HG02938 (cell line): ENCODE results near the gene POFUT2.

Experiments
- ATAC-seq: cut with Tn5 transposase; IDR thresholded peaks from one replicate; pipeline ENCODE4 v1.9.1; 2021; ENCODE audit warnings: mild to moderate bottlenecking, moderate library complexity; ENCODE audit not compliant: unreplicated experiment

Gene POFUT2

GRCh38 chr21:45299026-45299863 is 11.6 kb upstream of the POFUT2 start:
- ATAC-seq = no peak

GRCh38 chr21:45297869-45298268 is 10.2 kb upstream of the POFUT2 start:
- no peak for ATAC-seq

GRCh38 chr21:45297329-45297728 is 9.6 kb upstream of the POFUT2 start:
- no peak for ATAC-seq

- ATAC-seq = no peak
These were observed 8.9 kb upstream of the POFUT2 start for GRCh38 chr21:45296638-45297037.

- ATAC-seq = no peak
These were observed 8.1 kb upstream of the POFUT2 start for GRCh38 chr21:45295576-45296365.

- no peak for ATAC-seq
These were observed 7.0 kb upstream of the POFUT2 start for GRCh38 chr21:45294509-45295291.

GRCh38 chr21:45293726-45294401 is 6.2 kb upstream of the POFUT2 start:
- ATAC-seq = no peak

GRCh38 chr21:45293220-45293725 is 5.6 kb upstream of the POFUT2 start:
- ATAC-seq = no peak

GRCh38 chr21:45292399-45293219 is 4.9 kb upstream of the POFUT2 start:
- no peak for ATAC-seq

GRCh38 chr21:45291613-45292398 is 4.1 kb upstream of the POFUT2 start:
- no peak for ATAC-seq

- ATAC-seq = no peak
These were observed 3.4 kb upstream of the POFUT2 start for GRCh38 chr21:45290948-45291612.

GRCh38 chr21:45289655-45290515 is 2.2 kb upstream of the POFUT2 start:
- ATAC-seq = no peak

- no peak for ATAC-seq
These were observed 1.4 kb upstream of the POFUT2 start for GRCh38 chr21:45289134-45289533.

GRCh38 chr21:45288441-45288841 is 746 bp upstream of the POFUT2 start:
- ATAC-seq = no peak

GRCh38 chr21:45286671-45287437 is 841 bp downstream of the POFUT2 start:
- no peak for ATAC-seq

GRCh38 chr21:45285266-45285931 is 2.3 kb downstream of the POFUT2 start:
- no peak for ATAC-seq
